ENCODE data around the gene EME1.

EME1 gene

DNA sequence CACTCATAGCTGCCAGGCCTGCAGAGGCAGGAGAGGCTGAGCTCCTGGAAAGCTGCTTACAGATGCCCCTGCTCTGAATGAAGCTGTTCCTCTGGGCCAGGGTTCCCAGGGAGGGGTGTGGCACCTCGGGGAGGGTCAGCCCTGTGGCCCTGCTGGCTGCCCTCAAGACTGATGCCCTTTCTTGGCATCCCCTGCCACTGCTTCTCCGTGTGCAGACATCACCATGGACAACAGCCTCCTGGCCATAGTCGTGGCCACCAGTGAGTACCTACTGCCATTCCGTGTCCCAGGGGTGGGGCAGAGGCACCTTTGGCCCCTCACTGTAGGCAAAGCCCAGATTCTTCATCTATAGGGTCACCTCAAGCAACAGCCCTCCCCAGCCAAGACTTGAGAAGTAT is 9.0 kb upstream of the EME1 start:
- no peak for DNase-seq

DNA sequence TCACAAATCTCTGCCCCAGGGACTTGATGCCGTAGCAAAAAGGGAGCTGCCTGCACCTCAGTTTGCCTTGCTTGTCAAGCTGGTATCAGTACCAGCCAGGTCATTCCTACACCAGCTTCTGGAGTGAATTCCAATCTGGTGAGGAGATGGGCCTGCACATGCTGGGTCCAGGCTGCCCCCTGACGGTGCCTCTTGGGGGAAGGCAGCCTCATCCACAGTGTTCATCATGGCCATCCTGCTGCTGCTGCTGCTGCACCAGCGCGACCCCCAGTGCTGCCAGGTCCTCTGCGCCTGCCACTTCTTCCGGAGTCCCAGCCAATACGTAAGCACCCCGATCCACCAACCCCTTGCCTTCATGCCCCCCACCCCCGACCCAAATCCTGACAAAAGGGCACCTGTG is 8.3 kb upstream of the EME1 start:
- DNase-seq: no peak

GRCh38 chr17:50365165-50365564 is 7.9 kb upstream of the EME1 start:
- DNase-seq: peak; percentile 54

- DNase-seq: no peak
Measured at GRCh38 chr17:50365649-50366393, 7.2 kb upstream of the EME1 start.

DNA sequence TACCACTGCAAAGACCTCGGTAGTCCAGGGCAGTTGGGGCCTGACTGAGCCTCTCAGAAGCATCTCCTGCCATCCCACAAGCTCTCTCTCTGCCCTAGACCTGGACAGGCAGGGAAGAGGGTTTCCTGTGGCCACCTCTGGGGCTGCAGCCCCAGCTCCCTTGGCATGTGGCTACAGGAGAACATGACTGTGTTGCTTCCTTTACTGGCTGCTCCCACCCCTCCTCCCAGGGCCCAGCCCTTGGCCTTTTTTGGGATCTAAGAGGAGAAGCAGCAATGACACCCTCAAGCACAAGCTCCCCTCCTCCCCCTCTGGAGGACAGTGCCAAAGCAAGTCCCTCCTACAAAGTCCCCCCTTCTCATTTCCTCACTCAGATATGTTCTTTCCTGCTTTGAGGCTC is 5.6 kb upstream of the EME1 start:
- no peak for DNase-seq

- no peak for DNase-seq
Measured at GRCh38 chr17:50370052-50370451, 3.0 kb upstream of the EME1 start.

GRCh38 chr17:50371526-50371925 is 1.5 kb upstream of the EME1 start:
- DNase-seq: no peak

DNA sequence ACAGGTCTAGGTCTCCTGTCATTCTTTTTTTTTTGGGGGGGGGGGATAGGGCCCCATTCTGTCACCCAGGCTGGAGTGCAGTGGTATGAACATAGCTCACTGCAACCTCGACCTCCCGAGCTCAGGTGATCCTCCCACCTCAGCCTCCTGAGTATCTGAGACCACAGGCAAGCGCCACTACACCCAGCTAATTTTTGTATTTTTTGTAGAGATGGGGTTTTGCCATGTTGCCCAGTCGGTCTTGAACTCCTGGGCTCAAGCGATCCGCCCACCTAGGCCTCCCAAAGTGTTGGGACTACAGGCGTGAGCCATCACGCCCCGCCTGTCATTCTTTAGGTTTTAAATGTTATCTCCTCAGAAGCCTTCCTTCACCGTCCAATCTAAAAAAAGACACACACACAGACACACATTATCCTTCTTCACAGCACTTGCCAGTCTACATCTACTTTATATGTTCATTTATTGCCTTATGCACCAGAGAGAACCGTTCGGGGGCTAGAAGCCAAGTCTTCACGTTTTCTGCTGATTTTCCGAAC is 739 bp upstream of the EME1 start:
- no peak for DNase-seq

DNA sequence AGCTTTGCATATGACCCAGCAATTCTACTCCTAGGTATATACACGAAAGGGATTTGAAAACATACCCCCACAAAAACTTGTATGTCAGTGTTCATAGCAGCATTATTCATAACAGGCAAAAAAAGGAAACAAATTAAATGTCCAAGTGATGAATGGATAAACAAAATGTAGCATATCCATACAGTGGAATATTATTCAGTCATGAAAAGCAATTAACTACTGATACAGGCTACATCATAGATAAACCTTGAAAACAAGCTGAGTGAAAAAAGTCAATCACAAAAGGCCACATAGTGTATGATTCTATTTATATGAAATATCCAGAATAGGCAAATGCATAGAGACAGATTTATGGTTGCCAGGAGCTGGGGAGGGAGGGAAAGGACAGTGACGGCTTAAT is 676 bp downstream of the EME1 start:
- no peak for DNase-seq

DNA sequence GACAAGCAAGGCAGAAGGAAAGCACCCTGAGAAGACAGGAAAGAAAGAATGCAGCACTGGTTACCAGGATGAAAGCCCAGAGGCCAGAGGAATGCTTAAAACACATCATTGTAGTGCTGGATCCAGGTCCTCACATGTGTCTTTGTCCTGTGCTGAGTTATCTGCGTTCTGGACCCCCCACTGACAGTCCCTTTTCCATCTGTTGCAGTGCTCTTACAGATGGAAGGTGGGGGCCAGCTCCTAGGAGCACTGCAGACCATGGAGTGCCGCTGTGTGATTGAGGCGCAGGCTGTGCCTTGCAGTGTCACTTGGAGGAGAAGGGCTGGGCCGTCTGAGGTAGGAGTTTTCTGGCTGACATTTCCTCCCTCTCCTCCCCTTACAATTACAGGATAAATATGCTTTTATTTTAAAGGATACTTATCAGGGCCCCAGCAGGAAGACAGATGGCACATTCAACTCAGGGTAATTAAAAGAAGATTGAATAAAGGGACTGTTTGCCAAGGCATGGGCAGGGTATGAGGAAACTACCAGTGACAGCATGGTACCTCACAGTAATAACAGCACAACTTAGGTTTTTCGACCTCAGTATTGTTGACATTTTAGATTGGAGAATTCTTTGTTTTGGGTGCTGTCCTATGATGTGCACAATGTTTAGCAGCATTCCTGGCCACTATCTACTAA is 3.0 kb downstream of the EME1 start:
- peak; percentile 98 for DNase-seq

- DNase-seq: no peak
Measured at GRCh38 chr17:50379351-50380132, 6.5 kb downstream of the EME1 start.

DNA sequence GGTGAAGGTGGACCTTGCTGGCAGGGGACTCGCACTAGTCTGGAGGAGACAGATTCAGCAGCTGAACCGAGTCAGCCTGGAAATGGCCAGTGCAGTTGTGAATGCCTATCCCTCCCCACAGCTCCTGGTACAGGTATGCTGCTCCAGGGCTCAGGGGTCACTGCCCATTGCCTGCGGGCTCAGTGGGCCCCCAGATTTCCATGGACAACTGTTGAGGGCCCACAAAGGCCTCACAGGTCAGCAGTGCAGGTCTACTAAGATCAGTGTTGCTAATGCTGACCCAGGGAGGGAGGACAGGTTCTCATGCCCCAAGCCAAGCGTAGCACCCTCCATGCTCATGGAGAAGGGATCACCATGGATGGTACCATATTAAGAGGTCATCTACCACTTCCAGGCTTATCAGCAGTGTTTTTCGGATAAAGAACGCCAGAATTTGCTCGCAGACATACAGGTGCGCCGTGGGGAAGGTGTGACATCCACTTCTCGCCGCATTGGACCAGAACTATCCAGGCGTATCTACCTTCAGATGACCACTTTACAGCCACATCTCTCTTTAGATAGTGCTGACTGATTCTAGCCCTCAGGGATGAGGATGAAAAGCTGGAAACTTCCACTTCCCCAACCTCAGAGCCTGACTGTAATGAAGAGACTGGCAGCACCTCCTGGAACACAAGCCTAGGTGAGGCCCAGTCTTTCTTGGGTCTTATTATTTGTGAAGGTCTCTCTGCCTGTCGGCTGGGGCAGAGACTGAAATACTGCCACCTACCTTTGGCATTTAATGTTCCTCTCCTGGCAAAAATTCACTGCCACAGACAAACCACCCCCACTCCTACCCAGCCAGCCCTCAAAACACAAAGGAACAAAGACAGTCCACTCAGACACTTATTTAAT is 7.6 kb downstream of the EME1 start:
- peak; percentile 15 for DNase-seq

DNA sequence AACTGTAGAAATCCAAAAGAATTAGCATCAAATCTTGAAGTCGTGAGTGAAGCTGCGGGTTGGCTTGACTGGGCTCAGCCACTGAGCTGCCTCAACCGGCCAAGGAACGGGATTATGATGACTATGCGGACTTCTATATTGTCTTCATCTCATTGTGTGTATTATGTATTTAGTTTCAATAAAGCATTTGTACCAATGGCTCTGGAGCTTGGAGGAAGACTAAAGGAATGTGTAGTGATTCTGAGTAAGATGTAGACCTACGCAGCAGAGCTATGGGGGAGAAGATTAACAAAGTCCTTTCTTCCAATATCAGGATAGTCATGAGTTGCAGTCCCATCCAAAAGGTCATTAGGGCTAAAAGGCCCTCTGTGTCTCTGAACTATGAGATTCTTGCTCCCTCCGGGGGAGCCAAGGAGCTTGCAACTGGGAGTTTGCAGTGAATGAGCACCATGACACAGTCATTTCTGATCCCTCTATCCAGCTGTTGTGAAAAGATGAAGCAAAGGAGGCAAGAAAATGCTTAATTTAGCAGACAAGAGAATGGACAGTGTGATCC is 8.3 kb downstream of the EME1 start:
- no peak for DNase-seq

- no peak for DNase-seq
Measured at GRCh38 chr17:50381920-50382319, 8.9 kb downstream of the EME1 start.

DNA sequence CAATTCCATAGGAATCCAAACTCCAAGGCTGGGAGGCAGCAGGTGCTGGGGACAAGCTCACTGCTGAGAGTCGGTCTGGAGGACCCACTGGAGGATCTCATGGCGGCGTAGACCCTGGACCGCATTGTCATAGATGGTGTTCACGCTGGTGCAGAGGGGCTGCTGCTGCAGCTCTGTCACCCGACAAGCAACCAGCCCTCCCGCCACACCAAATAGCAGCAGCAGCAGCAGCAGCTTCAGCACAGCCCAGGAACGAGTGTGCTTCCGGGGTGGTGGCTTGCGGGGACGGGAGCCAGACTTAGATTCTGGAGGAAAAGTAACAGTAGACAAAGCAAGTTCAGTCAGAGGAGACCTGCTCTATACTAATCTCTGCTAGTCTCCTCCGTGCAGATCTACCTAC is 9.9 kb downstream of the EME1 start:
- DNase-seq: no peak

DNA sequence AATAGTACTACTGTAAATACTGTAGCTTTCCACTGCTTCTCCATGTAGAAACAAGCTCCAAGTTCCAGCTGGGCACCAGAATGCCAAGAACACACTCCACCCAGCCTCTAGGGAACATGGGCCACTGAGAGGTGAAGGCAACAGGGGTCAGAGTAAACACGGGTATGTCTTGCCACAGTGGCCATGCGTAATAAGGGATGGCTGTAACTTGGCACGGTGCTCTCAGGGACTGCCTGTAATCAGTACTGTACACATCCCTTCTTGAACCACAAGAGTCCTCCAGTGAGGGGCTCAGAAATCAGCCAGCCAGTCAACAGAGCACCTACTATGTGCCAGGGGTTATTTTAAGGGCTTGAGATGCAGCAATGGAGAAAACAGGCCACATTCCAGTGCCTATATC is 13.5 kb downstream of the EME1 start:
- peak; percentile 89 for DNase-seq

GRCh38 chr17:50388728-50389127 is 15.7 kb downstream of the EME1 start:
- DNase-seq: no peak

GRCh38 chr17:50389534-50389933 is 16.5 kb downstream of the EME1 start:
- DNase-seq: no peak

DNA sequence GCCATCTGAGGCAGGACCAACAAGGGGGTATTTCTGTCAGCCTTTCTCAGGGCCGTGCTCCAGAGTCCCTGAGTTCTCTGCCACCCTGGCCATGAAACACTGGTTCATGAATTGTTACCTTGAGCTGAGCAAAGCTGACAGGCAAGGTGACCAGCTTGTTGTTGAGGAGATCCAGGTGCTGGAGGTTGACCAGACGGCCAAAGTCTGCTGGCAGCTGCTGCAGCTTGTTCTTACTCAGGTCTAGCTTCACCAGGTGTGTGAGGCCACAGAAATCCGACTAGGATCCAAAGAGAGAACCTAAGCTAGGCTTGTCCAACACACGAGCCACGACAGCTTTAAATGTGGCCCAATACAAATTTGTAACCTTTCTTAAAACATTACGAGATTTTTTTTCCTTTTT is 19.6 kb downstream of the EME1 start:
- DNase-seq: no peak

DNA sequence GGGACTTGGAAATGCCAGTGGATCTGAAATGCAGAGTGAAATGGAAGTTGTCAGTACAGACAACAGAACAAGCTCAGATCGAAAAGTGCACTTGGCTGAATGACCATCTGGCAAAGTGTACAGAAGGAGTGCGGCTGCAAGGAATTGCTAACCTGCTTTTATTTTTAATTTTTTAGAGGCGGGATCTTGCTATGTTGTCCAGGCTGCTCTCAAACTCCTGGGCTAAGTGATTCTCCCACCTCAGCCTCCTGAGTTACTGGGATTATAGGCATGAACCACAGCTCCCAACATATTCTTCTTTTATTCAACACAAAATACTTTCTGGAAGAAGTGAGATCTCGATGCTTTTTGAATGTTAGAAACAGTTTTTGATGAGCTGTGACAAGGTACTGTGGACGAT is 20.7 kb downstream of the EME1 start:
- no peak for DNase-seq

DNA sequence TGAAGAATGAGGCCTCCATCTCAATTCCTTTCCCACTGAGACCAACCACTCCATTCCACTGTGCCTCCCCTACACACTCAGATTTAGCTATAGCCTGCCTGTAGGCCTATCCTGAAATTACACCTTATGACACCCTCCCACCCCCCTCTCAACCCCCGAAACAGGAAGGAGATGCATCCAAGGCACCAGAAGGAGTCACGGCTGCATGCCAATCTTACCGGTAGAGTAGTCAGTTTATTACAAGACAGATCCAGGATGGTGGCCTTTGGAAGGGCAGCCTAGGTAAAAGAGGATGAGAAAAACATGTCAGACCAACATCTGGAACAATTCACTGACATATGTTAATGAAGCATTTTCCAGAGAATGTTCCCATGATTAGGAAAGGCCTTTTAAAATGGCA is 21.7 kb downstream of the EME1 start:
- DNase-seq: no peak

All from NCI-H69 (cell line).